Measurements from ENCODE around the gene ATP6V1C2.
"Not testable (repeated sequence)": the region's sequence is repeated elsewhere in the genome, so short reads cannot be mapped to it uniquely, and the experiment has no call there.

GRCh38 chr2:10780821-10781220 is 59.4 kb downstream of the ATP6V1C2 start:
- not testable (repeated sequence) for TF ChIP-seq CTCF (IDR thresholded peaks at IDR 0.05; ENCODE audit: insufficient read depth, low read depth, low read length); EZH2 (IDR thresholded peaks at IDR 0.05; ENCODE audit: insufficient read depth, low read length)
